Measurements from ENCODE around the gene HNRNPH2.

DNA sequence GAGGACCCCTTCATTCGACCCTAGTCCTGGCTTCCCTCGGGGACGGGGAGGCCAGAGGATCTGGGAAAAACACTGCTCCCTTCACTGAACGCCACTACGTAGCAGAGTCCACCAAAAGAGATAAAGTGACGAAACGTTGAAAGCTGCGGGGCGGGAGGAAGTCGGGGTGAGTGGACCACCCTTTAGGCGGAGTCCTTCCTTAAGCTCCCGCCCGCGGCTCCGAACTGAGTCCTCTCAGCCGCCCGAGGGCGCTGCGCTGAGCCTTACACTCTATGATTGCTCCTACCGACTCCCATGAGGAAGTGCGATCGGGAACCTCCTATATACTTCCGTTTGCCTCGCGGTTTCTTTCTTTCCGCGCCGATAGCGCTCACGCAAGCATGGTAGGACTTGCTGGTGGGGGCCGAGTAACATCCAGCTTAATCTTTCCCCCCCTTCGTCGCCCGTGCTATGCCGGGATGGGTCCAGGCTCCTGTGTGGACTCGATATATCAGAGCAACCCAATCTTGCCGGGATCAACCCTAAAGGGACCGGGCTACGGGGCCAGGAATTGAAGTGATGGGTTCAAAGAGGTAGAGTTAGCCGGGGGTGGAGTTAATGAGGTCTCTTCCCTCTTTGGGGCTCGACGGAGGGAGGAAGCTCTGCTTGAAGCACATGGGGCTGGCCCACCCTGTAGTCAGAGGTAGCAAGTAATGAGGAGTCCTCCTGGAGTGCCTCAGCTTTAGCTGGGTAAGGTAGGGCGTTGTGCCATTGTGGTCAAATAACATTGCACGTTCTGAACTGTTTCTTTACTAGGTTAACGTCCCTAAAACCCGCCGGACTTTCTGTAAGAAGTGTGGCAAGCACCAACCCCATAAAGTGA is 17.1 kb upstream of the HNRNPH2 start, which contains the start of gene RPL36A:
- TF ChIP-seq, protein P1, sequence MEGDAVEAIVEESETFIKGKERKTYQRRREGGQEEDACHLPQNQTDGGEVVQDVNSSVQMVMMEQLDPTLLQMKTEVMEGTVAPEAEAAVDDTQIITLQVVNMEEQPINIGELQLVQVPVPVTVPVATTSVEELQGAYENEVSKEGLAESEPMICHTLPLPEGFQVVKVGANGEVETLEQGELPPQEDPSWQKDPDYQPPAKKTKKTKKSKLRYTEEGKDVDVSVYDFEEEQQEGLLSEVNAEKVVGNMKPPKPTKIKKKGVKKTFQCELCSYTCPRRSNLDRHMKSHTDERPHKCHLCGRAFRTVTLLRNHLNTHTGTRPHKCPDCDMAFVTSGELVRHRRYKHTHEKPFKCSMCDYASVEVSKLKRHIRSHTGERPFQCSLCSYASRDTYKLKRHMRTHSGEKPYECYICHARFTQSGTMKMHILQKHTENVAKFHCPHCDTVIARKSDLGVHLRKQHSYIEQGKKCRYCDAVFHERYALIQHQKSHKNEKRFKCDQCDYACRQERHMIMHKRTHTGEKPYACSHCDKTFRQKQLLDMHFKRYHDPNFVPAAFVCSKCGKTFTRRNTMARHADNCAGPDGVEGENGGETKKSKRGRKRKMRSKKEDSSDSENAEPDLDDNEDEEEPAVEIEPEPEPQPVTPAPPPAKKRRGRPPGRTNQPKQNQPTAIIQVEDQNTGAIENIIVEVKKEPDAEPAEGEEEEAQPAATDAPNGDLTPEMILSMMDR (conservative IDR thresholded peaks at IDR 0.05; ENCODE audit: low read depth, low read length), result peak; percentile 81
- TF ChIP-seq EZH2 (IDR thresholded peaks at IDR 0.05; ENCODE audit: borderline replicate concordance, low read depth, low read length, poor library complexity, severe bottlenecking), result no peak

All from A673 (cell line).